ENCODE measurements around the gene CRYBB2. TPM values are rescaled to one million over a fixed set of nuclear protein-coding genes. Genes with fewer than 3 reads are reported as not detected.

Gene CRYBB2
- total RNA-seq, 2 donors from 2014 or later: 0.29 TPM; not detected in 1

Other genes starting within 250 kb of the CRYBB2 start
- gene CRYBB3, start 19.8 kb upstream of the CRYBB2 start, total RNA-seq: not detected